ENCODE data around the gene ATXN7L2.

Gene ATXN7L2

DNA sequence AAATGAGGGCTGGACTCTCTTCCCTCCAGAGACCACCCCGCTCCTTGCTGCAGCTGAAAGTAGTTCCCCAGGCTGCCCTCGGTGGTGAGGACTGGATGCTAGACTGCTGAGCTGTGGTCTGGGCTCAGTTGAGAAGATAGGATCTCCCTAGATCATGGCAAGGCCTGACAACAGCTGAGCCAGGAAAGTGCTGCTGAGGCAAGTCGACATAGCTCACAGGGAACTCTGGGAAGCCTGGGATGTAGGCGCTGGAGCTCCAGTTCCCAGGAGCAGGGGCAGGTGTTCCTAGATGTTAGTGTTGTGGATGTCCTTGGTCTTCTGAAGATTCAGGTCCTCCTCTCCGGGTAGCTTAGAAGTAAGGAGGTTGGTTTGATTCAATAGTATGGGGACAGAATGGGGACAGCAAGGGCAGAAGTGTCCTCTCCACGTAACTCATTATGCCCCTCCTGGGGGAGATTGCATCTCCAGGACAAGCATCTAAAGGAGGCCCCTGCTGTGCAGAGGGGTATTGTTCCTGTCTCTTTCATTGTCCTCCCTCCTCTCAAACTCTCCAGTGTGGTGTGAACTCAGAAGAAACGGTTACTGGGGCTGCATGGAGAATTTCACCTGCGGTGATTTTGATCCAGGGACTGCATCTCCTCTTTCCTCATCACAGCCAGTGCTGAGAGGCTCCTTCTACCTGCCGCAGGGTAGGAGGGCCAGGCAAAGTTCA, 13.9 kb downstream of the ATXN7L2 start:
- no peak for FAIRE-seq
- DNase-seq (ENCODE audit: insufficient read length, low spot score), result no peak

DNA sequence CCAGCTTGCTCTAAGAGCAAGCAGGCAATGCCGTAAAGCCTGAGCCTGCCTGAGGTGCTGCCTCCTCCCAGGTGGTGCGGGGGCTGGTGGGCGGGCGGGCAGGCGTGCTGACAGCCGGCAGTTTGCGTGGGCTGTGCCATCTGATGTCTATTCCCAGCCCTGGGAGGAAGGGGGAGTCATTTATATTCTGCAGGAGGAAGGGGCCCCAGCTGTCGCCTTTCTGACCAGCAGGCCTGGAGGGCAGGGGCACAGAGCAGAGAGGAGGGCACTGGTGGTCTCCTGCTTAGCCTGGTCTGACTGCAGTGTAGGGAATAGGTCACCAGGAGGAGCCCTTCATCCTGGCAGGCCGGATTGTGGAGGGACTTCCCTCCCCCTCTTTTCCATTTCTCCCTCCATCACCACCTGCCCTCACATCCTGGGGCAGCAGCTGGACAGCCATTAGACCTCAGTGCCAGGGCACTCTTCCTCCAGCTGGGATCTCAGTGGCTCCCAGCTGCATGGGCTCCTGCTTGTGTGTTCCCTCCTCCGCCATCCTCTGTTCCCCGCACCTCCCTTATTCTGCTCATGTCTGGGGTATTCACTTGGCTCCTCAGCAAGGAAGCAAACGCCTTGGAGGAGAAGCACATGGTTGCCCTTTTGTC, 14.6 kb downstream of the ATXN7L2 start:
- no peak for DNase-seq (ENCODE audit: insufficient read length, low spot score)
- FAIRE-seq, result no peak

DNA sequence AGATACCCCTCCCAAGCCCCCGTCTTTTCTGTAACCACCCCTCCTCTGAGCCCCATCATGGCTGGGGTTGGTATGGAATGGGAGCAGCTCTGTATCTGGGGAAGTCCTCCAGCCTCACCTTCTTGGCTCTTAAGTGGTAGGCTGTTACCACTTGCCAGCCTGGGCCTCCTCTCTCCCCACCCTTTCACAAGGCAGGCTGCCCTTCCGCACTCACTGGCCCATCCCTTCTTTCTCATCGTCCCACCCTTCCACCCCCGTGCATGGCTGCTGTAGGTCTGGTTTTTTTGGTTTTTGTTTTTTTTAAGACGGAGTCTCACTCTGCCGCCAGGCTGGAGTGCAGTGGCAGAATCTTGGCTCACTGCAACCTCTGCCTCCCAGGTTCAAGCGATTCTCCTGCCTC, 15.4 kb downstream of the ATXN7L2 start:
- DNase-seq (ENCODE audit: insufficient read length, low spot score) (no peak), FAIRE-seq (no peak)

DNA sequence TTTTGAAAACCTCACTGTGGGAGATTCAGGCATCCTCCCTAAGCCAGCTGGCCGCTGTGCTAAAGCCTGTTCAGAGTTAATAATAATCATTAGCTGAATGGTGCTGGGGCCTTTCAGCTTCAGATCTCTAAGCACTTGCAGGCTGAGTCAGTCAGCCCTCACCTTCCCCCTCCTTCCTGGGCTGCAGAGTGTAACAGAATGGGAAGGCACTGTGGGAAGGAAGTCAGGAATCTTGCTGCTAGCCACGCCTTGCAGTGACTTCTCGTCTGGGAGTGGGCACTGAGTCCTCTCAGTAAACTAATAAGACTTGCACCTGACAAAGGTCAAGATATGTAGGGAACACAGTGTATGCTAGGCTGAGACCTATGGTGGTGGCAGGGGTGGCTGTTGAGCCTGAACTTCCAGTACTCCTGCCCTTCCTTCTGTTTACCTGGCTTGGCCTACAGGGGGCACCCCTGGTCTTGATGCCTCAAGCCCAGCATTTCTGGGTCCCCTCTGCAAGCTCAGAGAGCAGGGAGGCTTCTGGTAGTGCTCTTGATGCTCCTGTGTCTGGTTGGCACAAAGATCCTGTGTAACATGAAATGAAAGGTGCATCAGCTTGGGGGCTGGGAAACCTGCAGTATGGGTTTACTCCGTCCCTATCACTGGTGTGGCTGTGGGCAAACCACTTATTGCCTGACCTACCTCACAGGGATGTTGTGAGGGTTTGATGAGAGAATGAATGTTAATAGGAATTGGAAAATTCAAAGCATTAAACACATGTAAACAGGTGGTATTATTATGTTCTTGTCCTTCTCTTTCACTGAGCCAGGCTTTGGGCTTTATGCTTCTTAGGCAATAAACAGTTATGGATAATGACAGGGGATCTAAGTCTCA, 16.2 kb downstream of the ATXN7L2 start:
- FAIRE-seq (no peak), DNase-seq (ENCODE audit: insufficient read length, low spot score) (no peak)

DNA sequence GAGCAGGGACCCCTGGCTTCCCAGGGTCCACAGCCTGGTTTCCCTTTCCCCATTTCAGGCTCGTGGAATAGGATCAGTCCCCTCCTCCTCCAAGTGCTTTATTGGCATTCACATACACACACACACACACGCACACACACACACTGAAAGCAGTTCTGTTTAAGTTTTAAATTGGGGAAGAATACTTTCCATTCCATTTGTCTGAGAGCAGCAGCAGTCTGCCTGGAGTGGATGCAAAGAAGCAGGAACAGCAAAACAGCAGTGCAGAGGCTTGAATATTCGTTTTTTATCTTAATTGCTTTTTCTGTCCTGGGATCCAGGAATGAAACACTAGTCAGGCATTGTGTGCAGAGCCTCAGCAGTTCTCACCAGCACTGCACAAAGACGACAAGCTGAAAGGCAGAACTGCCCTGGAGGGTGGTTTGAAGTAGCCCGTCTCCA, 17.3 kb downstream of the ATXN7L2 start:
- no peak for FAIRE-seq

DNA sequence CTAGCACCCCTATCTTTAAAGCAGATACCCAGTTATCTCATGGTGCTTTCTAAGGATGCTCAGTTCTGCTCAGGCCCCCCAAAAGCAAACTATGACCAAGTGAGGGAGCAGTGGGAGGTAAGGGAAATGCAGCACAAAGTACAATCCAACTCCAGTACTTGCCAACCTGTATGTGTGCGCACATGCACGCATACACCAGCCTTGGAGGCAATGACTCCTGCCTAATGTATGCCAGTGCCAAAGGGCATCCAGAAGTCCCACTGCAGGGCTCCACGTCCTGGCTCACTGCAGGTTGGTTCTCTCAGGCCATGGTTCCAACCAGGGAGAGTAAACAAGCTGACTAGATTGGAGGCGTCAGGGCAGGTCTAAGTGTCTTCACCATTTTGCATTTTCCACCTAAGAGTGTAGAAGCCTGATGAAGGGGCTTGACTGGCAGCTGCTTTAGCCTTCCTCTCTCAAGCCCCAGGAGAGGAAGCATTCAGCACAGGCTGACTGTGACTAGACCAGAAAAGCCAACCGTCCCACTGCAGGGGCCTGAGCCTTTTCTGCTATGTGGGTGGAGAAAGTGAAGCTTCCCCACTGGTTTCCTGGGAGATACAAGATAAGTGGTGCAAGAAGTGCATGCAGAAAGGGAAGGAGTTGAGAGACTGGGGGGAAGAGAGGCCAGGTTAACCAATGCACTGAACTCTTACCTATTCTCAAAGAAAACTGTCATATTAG, 18.1 kb downstream of the ATXN7L2 start:
- FAIRE-seq (no peak), DNase-seq (ENCODE audit: insufficient read length, low spot score) (no peak)

More for the DNA sequence above, 17.3 kb downstream of the ATXN7L2 start:
- DNase-seq (ENCODE audit: insufficient read length, low spot score), result no peak

DNA sequence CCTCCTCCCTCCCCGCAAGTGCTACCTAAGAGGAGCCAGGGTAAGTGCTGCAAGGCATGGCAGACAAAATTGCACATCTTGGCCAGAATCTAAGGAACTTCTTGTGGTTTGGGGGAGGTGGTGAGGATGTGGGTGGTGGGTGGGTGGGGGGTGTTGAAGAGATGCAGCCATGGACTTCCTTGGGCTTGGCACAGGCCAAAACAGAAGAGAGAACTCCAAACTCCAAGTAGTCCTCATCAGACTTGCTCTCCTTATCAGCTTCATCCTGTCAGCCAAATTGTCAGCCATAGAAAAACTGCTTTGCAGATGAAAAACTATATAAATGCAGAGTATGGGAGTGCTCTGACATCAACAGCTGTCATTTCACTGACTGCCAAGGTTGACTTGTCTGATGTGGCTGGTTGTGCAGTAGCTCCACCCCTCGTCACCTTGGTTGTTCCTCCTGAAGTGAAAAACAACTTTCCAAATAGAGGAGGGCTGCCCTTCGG, 18.7 kb downstream of the ATXN7L2 start:
- DNase-seq (ENCODE audit: insufficient read length, low spot score) (no peak), FAIRE-seq (no peak)

DNA sequence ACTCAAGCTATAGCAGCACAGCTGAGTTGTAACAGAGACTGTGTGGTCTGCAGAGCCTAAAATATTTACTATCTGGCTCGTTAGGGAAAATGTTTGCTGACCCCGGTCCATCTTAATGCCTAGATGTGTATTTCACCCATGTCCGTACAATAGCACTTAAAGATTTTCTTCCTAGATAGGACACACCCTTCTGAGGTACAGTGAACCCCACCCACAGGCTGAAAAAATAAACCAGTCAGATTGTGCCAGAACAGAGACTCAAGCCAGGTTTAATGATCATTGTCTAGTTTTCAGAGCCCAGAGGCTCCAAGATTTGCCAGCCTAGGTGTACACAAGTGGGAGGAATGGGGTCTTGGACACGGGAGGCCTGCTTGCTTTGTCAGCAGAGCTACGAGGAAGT, 20.2 kb downstream of the ATXN7L2 start:
- DNase-seq (ENCODE audit: insufficient read length, low spot score) (no peak), FAIRE-seq (no peak)

DNA sequence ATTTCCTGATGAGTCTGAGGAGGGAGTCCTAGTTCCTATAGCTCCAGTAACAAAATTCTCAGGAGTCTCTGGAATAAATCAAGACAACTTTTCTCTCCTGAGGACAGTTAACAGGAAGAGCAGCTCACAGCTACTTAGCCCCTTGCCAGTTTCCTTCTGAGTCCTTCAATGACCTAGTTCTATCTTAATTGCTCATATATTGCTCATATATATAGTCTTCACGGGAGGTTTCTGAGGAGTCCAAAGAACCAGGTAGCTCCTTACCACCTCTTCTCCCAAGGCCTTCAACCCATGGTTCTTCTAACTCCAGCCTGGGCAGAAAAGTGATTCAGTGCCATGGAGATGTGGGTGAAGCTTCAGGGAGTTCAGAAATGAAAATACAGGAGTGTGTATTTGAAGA, 21.3 kb downstream of the ATXN7L2 start:
- FAIRE-seq (no peak), DNase-seq (ENCODE audit: insufficient read length, low spot score) (no peak)

DNA sequence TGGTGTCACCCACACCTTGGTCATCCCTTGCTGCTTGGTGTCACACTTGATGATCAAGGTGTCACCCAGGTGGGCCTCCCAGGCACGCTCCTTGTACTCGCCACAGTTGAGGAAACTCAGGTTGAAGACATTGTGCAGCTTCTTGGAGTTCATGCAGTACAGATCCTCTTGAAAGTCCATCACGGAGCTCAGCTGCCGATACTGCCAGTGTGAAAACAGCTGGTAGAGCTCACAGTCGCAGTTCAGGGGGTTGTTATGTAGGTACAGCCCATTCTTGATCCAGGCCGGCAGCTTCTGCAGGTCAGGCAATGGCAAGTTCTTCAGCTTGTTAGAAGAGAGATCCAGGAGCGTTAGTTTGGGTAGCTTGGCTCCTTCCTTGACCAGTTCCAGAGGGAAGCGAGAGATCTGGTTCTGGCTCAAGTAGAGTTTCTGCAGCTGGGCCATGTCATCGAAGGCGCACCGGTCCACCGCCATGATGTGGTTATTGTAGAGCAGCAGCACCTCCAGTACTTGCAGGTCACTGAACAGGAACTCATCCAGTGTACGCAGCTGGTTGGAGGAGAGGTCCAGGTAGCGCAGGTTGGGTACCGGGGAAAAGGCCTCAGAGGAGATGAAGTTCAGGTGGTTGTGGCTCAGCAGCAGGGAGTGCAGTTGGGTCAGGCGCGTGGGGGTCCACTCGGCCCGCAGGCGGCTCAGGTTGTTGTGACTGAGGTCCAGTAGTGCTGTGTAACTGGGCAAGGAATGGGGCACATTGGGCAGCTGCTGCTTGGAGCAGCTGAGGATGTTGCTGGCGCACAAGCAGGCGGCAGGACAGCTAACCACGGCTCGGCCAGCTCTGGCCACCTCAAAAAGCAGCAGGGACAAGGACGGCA, 24.5 kb downstream of the ATXN7L2 start:
- no peak for DNase-seq (ENCODE audit: insufficient read length, low spot score)
- FAIRE-seq, result no peak

DNA sequence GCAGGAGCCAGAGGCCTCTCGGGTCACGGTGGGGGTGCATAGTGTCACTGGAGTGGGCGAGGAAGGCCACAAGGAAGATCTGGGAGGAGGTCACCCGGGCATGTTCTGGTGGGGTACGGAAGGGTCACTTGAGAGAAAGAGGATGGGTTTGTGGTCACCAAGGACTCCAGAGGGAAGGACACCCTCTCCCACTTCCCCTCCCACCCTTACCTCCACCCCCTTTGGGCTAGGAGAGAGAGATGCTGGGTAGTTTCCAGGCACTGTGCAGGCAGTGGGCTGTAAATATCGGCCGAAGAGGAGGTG, 25.1 kb downstream of the ATXN7L2 start:
- no peak for DNase-seq (ENCODE audit: insufficient read length, low spot score)
- FAIRE-seq, result no peak

DNA sequence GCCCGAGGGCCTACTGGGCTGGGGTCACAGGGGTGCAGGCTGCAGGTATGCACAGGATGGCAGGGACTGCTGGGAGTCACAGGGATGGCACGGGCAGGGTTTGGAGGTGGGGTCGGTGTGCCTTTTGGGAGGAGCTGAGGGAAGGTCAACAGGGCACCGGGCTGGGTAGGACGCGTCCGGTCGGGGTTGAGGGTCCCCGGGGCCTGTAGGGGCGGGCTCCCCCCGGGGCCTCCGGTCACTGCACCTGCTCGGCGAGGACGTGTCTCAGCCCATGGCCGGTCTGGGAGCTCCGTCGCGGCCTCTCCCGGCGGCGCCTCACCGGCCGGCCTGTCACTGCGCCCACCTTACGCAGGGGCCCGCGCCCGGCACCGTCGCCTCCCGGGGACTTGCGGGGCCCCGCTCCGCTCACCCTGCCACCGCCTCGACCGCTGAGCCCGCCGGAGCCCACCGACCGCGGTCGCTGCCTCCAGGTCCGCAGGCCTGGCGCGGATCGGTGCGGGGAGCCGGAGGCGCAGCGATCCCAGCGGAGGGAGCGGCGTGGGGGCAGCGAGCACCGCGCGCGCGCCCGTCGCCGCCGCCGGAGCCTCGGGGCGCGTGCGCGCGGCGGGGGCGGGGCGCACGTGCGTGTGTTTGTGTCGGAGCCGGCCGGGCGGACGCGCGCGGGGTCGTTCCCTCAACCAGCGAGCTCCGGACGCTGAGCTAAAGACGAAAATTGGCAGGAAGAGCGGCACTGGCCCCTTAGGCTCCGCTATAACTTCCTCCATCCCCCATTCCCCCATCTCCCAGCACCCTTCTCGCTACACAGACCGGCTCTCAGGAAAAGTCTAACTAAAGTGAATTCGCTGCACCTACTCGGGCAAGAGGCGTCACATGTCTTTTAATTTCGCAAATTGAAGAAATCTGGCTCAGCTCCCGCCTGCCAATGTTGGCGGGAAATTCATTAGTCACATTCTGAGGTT, 25.8 kb downstream of the ATXN7L2 start, which contains the start of gene AMIGO1:
Gene AMIGO1 (minus strand): TSS at position 552 of the 959 bp plus-strand sequence. CDS start 815 bp downstream, outside the sequence.
- no peak for FAIRE-seq
- peak; percentile 47 for DNase-seq (ENCODE audit: insufficient read length, low spot score)

DNA sequence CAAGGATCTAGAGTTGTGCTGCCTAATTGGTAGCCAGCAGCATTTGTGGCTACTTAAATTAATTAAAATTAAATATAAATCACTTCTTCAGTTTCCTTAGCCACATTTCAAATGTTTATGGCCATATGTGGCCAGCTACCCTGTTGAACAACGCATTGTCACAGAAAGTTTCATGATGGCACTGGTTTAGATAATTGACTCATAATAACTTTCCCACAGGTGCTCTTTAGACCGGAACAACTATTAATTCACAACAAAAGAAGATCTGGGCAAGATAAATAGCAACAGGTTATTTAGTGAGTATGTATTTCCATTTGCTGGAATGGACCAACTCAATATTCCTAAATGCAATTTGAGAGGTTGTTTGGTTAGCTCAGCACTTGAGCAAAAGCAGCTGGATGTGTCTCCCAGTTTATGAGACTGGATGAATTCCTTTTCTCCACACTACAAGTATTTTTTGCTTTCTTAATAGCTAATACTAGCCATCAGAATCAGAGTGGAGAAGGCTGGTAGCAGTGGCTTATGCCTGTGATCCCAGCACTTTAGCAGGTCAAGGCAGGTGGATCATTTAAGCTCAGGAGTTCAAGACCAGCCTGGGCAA, 29.5 kb downstream of the ATXN7L2 start:
- no peak for FAIRE-seq
- DNase-seq (ENCODE audit: insufficient read length, low spot score), result no peak

DNA sequence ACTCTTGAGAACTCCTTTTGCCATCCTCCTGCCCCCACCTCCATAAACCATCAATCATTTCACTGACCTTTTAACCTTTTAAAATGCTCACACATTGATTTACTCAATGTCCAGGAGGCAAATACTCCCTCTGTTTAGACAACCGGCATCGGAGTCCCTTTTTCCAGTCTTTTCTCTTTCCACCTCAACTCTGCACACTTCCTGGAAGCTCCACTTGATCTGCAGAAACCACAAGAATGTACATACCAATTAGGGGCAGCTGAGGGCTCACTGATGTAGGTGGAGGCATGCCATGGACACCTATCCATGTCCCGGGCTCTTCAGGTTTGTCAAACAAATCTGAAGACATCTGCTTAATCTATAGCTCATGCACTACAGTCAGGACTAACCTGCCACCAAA, 31.1 kb downstream of the ATXN7L2 start:
- DNase-seq (ENCODE audit: insufficient read length, low spot score) (no peak), FAIRE-seq (no peak)

DNA sequence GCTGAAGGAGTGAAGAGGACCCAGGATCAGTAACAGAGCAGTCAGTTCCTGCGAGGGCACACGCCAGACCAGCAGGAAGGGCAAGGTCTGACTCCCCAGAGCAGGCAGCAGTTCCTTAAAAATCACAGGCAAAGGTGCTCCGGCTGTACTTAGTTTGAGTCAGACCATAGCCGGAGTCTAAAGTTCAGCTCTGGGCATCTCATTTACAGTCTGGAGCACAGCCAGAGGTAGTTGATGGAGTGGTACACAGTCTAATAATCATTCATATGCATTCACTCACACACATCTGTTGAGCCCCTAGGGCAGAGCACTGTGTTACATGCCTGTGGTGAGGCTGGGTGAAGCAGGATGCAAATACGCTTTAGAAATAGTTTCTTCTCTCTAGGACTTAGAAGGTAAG, 33.2 kb downstream of the ATXN7L2 start:
- no peak for FAIRE-seq
- no peak for DNase-seq (ENCODE audit: insufficient read length, low spot score)

DNA sequence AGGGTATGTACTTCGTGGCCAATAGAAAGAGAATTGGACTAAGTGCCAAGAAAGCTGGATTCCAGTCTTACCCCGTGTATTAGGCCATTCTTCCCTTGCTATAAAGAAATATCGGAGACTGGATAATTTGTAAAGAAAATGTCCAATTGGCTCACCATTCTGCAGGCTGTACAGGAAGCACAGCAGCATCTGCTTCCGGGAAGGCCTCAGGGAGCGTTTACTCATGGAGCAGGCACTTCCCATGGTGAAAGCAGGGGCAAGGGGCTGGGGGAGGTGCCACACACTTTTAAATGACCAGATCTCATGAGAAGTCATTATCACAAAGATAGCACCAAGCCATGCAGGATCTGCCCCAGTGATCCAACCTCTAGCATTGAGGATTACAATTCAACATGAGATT, 33.6 kb downstream of the ATXN7L2 start:
- no peak for DNase-seq (ENCODE audit: insufficient read length, low spot score)
- FAIRE-seq, result no peak

DNA sequence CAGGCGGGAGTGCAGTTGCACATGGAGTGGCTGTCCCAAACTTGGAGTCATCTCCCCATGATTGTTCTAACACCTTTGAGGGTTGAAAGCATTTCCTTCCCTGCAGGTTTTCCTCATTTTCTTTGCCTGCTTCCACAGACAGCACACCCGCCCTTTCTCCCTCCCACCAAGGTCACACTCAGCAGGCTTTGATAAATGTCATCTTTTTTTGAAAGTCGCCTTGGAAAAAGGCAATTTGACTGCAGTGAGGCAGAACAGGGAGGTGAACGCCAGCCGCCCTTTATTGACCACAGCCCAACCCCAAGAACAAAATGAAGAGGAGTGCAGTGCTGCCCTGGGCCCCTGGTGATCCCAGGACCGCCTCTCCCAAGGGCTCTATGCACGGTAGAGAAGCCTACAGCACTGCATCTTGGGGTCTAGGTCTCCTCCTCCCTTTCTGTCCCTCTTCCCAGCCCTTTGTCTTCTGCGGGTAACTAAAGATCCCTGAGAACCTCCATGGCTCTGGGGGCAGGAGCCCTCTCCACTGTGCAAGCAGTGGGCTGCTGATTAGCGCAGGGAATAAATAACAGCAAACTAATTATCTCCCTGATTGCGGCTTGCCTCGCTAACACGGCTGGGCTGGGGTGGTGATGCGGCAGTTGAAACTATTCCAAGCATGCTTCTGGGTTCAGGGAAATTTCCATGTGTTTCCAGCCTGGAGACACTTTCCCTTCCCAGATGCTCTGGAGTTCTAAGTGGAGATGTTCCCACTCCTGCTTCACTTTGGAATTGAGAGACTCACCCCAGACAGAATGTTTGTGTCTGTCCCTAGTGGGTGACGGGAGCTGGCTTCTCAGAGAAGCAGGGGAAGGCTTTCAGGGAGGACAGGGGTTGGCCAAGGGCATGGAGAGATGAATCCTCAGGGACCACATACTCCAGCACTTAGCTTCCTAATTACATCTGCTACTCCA, 37.6 kb downstream of the ATXN7L2 start:
- DNase-seq (ENCODE audit: insufficient read length, low spot score) (no peak), FAIRE-seq (no peak)
